HG03469 (cell line): Measurements from ENCODE around the gene MFSD11.
"Not testable (repeated sequence)": the region's sequence is repeated elsewhere in the genome, so short reads cannot be mapped to it uniquely, and the experiment has no call there.

ENCODE experiments used
- ATAC-seq: cut with Tn5 transposase; IDR thresholded peaks from one replicate; pipeline ENCODE4 v1.9.1; 2021; ENCODE audit warnings: mild to moderate bottlenecking, moderate library complexity, moderate number of reproducible peaks; ENCODE audit not compliant: unreplicated experiment

MFSD11 gene

DNA sequence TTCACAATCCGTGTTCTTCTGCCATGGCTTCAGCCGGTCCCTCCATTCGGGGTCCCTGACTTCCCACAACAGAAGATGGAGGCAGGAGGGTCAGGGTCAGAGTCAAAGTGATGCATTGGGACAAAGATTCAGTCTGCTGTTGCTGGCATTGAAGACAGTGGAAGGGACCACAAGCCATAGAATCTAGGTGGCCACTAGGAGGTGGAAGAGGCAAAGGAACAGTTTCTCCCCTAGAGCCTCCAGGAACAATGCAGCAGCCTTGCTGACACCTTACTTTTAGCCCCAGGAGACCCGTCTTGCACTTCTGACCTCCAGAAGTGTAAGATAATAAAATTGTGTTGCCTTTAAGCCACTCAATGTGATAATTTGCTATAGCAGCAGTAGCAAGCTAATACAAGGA is 55.9 kb downstream of the MFSD11 start:
- no peak for ATAC-seq

DNA sequence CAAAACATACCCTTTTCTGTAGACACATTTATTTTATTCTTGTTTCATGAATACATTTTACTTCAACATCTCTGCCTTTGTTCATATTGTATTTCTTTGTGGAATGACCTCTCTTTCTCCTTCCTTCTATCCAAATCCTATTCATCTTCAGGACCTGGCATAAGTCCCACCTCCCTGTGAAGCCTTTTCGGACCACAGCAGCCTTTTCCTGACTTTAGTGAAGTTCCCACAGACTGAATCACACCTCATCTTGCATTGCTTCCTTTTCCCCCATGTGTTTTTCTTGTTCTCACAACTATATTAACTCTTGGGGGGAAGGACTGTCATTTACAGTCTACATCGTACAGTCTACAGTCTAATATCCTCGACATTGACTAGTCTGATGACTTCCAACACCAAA is 58.2 kb downstream of the MFSD11 start:
- no peak for ATAC-seq

DNA sequence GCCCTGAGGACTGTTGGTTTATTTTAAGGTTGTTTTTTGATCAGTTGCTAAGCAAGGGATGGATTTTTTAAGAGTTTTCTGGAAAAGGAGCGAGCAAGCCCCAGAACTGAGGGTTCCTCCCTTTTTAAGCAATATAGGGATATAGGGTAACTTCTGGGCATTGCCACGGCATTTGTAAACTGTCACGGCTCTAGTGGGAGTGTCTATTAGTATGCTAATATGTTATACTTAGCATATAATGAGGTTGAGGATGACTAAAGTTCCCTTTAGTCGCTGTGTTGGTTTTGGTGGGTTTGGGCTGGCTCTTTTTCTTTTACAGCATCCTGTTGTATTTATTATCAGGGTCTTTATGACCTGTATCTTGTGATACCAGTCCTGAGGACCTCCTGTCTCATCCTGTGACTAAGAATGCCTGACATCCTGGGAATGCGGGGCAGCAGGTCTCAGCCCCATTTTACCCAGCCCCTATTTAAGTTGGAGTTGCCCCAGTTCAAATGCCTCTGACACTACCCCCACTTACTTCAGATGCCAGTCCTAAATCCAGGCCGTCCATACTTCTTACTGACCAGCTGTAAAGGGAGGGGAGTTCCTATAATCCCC is 59.4 kb downstream of the MFSD11 start:
- no peak for ATAC-seq

- no peak for ATAC-seq
These were observed 63.8 kb downstream of the MFSD11 start for GRCh38 chr17:76801706-76802105.

GRCh38 chr17:76805319-76805718 is 67.4 kb downstream of the MFSD11 start:
- no peak for ATAC-seq

DNA sequence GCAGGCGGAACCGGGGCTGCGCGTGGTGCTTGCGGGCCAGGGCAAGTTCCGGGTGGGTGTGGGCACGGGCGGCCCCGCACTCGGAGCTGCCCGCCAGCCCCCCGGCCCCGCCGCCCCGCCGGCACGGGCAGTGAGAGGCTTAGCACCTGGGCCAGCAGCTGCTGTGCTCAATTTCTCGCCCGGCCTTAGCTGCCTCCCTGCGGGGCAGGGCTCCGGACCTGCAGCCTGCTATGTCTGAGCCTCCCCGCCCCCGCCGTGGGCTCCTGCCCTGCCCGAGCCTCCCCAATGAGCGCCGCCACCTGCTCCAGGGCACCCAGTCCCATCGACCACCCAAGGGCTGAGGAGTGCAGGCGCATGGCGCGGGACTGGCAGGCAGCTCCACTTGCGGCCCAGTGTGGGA is 68.2 kb downstream of the MFSD11 start:
- ATAC-seq: not testable (repeated sequence)

GRCh38 chr17:76806767-76807166 is 68.8 kb downstream of the MFSD11 start:
- ATAC-seq: not testable (repeated sequence)

- ATAC-seq: no peak
These were observed 70.4 kb downstream of the MFSD11 start for GRCh38 chr17:76808326-76808725.

GRCh38 chr17:76810956-76811355 is 73.0 kb downstream of the MFSD11 start:
- no peak for ATAC-seq

DNA sequence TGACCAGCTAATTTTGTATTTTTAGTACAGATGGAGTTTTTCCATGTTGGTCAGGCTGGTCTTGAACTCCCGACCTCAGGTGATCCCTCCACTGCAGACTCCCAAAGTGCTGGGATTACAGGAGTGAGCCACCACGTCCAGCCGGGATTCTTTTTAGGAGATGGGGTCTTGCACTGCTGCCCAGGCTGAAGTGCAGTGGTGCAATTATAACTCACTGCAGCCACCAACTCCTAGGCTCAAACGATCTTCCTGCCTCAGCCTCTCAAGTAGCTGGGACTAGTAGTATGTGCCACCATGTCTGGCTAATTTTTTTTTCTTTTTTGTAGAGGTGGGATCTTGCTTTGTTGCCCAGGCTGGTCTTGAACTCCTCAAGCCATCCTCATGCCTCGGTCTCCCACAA is 73.9 kb downstream of the MFSD11 start:
- no peak for ATAC-seq

- ATAC-seq: no peak
These were observed 74.3 kb downstream of the MFSD11 start for GRCh38 chr17:76812263-76812662.

DNA sequence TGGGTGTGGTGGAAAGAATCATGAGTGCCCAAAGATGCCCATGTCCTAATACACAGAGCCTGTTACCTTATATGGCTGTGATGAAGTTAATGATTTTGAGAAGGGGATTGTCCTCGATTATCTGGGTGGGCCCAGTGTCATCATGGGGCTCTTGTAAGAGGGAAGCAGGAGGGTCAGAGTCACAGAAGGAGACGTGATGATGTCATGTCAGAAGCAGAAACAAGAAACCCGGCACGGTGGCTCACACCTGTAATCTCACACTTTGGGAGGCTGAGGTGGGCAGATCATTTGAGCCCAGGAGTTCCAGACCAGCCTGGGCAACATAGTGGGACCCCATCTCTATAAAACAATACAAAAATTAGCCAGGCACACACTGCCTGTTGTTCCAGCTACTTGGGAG is 75.0 kb downstream of the MFSD11 start:
- ATAC-seq: no peak

DNA sequence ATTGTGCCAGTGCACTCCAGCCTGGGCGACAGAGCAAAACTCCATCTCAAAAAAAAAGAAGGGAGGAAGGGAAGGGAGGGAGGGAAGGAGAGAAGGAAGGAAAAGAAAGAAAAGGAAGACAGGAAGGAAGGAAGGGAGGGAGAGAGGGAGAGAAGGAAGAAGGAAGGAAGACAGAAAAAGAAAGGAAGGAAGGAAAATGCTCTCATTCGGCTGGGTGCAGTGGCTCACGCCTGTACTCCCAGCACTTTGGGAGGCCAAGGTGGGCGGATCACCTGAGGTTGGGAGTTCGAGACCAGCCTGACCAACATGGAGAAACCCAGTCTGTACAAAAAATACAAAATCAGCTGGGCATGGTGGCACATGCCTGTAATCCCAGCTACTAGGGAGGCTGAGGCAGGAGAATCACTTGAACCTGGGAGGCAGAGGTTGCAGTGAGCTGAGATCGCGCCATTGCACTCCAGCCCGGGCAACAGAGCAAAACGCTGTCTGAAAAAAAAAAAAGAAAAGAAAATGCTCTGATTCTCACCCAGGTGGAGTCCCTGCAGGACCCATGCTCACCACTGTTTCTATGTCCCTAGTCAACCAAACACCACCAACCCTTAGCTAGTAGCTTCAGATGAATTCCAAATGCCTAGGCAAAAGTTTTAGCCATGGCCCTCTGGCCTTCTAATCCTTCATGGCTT is 78.1 kb downstream of the MFSD11 start:
- not testable (repeated sequence) for ATAC-seq

DNA sequence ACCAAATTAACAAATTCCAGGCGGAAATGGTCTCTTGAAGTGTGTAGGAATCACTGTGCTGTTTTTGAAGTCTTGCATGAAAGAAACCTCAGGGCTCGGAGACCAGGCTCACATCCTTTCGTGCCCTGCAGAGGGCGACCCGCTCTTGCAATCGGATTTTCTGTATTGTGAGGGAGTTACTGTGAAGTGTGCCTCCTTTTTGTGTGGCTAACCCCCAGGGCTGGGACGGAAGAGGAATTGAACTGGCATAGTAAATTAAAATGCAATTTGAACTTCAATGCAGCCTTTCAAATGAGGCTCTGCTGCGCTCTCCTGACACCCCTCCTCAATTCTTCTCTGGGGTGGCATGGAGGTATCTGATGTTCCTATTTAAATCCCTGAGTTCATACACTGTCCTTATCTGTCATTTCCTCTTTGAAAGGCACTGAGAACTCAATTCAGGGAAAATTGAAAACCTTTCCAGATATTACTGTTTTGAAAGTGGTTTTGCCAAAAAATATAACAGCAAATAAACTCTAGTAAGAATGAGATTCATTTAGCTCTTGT is 78.7 kb downstream of the MFSD11 start:
- ATAC-seq: no peak

GRCh38 chr17:76820039-76820438 is 82.1 kb downstream of the MFSD11 start:
- no peak for ATAC-seq

GRCh38 chr17:76820561-76820960 is 82.6 kb downstream of the MFSD11 start:
- ATAC-seq: no peak

GRCh38 chr17:76822184-76822778 is 84.4 kb downstream of the MFSD11 start:
- ATAC-seq: no peak

DNA sequence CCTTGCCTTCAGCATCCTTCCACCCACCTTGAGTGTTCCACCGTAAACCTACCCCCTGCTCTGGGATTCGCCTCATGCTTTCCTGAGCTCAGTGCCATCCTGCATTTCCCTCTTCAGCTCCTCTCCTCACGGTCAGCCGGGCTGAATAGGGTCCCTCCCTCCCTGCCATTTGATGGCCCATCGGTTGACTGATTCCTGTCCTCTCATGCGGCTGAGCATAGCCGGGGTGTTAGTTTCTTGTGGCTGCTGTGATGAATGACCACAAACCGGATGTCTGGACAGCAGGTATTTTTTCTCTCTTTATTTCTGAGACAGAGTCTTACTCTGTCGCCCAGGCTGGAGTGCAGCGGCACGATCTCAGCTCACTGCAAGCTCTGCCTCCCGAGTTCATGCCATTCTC is 86.2 kb downstream of the MFSD11 start:
- no peak for ATAC-seq

- no peak for ATAC-seq
These were observed 88.6 kb downstream of the MFSD11 start for GRCh38 chr17:76826330-76827068.

GRCh38 chr17:76827736-76828135 is 89.8 kb downstream of the MFSD11 start:
- no peak for ATAC-seq
